Astrocyte (in vitro differentiated cells and primary cell): Measurements from ENCODE around the gene RMI2. TPM values are rescaled to one million over a fixed set of nuclear protein-coding genes. Genes with fewer than 3 reads are reported as not detected.

Source experiments
- DNase-seq: peaks from one replicate; pipeline ENCODE4 v3.0.0-alpha.2; 2010; ENCODE audit warnings: low read depth
- FAIRE-seq: peaks from 2 replicates; lab custom pipeline; 2011; peaks lifted over from hg19 to GRCh38; lab: Jason Lieb, UNC
- H2AFZ ChIP-seq: 2 replicates; pipeline ENCODE4 v1.6.0; 2012; ENCODE audit warnings: low read depth, low read length, inconsistent platforms
- H3K27ac ChIP-seq: 2 replicates; pipeline ENCODE4 v1.5.1; 2011; ENCODE audit warnings: low read depth, low read length, inconsistent platforms
- H3K27me3 ChIP-seq: 2 replicates; pipeline ENCODE4 v1.6.0; 2011; ENCODE audit warnings: low read length, inconsistent platforms; ENCODE audit not compliant: insufficient read depth
- H3K36me3 ChIP-seq: 2 replicates; pipeline ENCODE4 v1.5.1; 2011; ENCODE audit warnings: low read length, inconsistent platforms; ENCODE audit not compliant: insufficient read depth
- H3K4me1 ChIP-seq: 2 replicates; pipeline ENCODE4 v1.5.1; 2011; ENCODE audit warnings: low read length, inconsistent platforms; ENCODE audit not compliant: insufficient read depth
- H3K4me2 ChIP-seq: 2 replicates; pipeline ENCODE4 v1.6.0; 2012; ENCODE audit warnings: low read length, inconsistent platforms
- H3K4me3 ChIP-seq: 2 replicates; pipeline ENCODE4 v1.5.1; 2011; ENCODE audit warnings: low read depth, mild to moderate bottlenecking, low read length, inconsistent platforms; ENCODE audit not compliant: insufficient read depth
- H3K79me2 ChIP-seq: 2 replicates; pipeline ENCODE4 v1.6.0; 2012; ENCODE audit warnings: mild to moderate bottlenecking, low read length, inconsistent platforms; ENCODE audit not compliant: insufficient read depth
- H3K9ac ChIP-seq: 2 replicates; pipeline ENCODE4 v1.6.0; 2012; ENCODE audit warnings: mild to moderate bottlenecking, low read length, inconsistent platforms
- H3K9me3 ChIP-seq: 2 replicates; pipeline ENCODE4 v1.5.1; 2012; ENCODE audit warnings: low read depth, mild to moderate bottlenecking, low read length, inconsistent platforms; ENCODE audit not compliant: insufficient read depth
- H4K20me1 ChIP-seq: 2 replicates; pipeline ENCODE4 v1.6.0; 2012; ENCODE audit warnings: low read length, inconsistent platforms; ENCODE audit not compliant: insufficient read depth
- H3K27ac Mint-ChIP-seq: one replicate; pipeline ENCODE4 v1.8.0; 2021; ENCODE audit warnings: mild to moderate bottlenecking, mixed read lengths; ENCODE audit not compliant: unreplicated experiment
- H3K27me3 Mint-ChIP-seq: one replicate; pipeline ENCODE4 v1.8.0; 2021; ENCODE audit warnings: low read depth, mixed read lengths; ENCODE audit not compliant: unreplicated experiment
- H3K36me3 Mint-ChIP-seq: one replicate; pipeline ENCODE4 v1.8.0; 2021; ENCODE audit warnings: low read depth, mixed read lengths; ENCODE audit not compliant: unreplicated experiment
- H3K4me1 Mint-ChIP-seq: one replicate; pipeline ENCODE4 v1.8.0; 2021; ENCODE audit warnings: low read depth, mixed read lengths; ENCODE audit not compliant: unreplicated experiment
- H3K4me3 Mint-ChIP-seq: one replicate; pipeline ENCODE4 v1.8.0; 2021; ENCODE audit warnings: mild to moderate bottlenecking, moderate library complexity, mixed read lengths; ENCODE audit not compliant: unreplicated experiment
- H3K9me3 Mint-ChIP-seq: one replicate; pipeline ENCODE4 v1.8.0; 2021; ENCODE audit warnings: mild to moderate bottlenecking, mixed read lengths; ENCODE audit not compliant: unreplicated experiment
- EZH2 ChIP-seq: IDR thresholded peaks from 2 replicates; pipeline ENCODE4 v1.6.1; 2012; ENCODE audit warnings: mild to moderate bottlenecking, low read length, inconsistent platforms; ENCODE audit not compliant: insufficient read depth
- total RNA-seq: library from RNA; stranded (reverse); gene quantifications from 2 replicates; pipeline ENCODE4 v1.2.1, GENCODE V29; 2021
- TF ChIP-seq, protein P1 (sequence below): IDR thresholded peaks from 2 replicates; pipeline ENCODE4 v1.5.1; 2011; ENCODE audit warnings: low read depth, mild to moderate bottlenecking, inconsistent platforms, low read length, moderate library complexity; ENCODE audit not compliant: insufficient read depth

The RMI2 gene
- total RNA-seq, 1 donor from 2014 or later, result 7.8 TPM

- peaks cover 52% of the 10 kb centered on the region for H3K4me1 Mint-ChIP-seq
- no peaks in the 10 kb centered on the region for H3K27me3 Mint-ChIP-seq
- peaks cover 54% of the 10 kb centered on the region for H3K4me1 ChIP-seq
- no peak overlapping the region for H3K4me2 ChIP-seq
- no peaks in the 10 kb centered on the region for H4K20me1 ChIP-seq
- DNase-seq, result no peak
- no peak overlapping the region for H3K9ac ChIP-seq
- no peak for FAIRE-seq
- H3K36me3 ChIP-seq, result no peaks in the 10 kb centered on the region
- no peaks in the 10 kb centered on the region for H3K9me3 Mint-ChIP-seq
- H3K9me3 ChIP-seq, result no peaks in the 10 kb centered on the region
- no peaks in the 10 kb centered on the region for H3K79me2 ChIP-seq
- H3K36me3 Mint-ChIP-seq, result no peaks in the 10 kb centered on the region
- no peak overlapping the region for H3K4me3 Mint-ChIP-seq
- peak overlapping the region; percentile 7 for H3K27ac Mint-ChIP-seq
- no peak overlapping the region for H2AFZ ChIP-seq
- no peak overlapping the region for H3K27ac ChIP-seq
- TF ChIP-seq, protein P1, sequence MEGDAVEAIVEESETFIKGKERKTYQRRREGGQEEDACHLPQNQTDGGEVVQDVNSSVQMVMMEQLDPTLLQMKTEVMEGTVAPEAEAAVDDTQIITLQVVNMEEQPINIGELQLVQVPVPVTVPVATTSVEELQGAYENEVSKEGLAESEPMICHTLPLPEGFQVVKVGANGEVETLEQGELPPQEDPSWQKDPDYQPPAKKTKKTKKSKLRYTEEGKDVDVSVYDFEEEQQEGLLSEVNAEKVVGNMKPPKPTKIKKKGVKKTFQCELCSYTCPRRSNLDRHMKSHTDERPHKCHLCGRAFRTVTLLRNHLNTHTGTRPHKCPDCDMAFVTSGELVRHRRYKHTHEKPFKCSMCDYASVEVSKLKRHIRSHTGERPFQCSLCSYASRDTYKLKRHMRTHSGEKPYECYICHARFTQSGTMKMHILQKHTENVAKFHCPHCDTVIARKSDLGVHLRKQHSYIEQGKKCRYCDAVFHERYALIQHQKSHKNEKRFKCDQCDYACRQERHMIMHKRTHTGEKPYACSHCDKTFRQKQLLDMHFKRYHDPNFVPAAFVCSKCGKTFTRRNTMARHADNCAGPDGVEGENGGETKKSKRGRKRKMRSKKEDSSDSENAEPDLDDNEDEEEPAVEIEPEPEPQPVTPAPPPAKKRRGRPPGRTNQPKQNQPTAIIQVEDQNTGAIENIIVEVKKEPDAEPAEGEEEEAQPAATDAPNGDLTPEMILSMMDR, result no peak
- no peak for TF ChIP-seq EZH2
- no peaks in the 10 kb centered on the region for H3K27me3 ChIP-seq
- no peak overlapping the region for H3K4me3 ChIP-seq
Measured at GRCh38 chr16:11314309-11314894, 30.9 kb upstream of the RMI2 start.

- Mint-ChIP-seq H3K36me3 (no peaks in the 10 kb centered on the region), H3K4me3 (no peak overlapping the region), H3K9me3 (no peaks in the 10 kb centered on the region), H3K27ac (no peak overlapping the region), H3K4me1 (peaks cover 48% of the 10 kb centered on the region), H3K27me3 (no peaks in the 10 kb centered on the region)
- Histone ChIP-seq H3K79me2 (no peaks in the 10 kb centered on the region), H3K9ac (peak overlapping the region; percentile 69), H3K27ac (peak overlapping the region; percentile 56), H3K9me3 (no peaks in the 10 kb centered on the region), H3K4me2 (peak overlapping the region; percentile 63), H4K20me1 (no peaks in the 10 kb centered on the region), H3K4me1 (peaks cover 54% of the 10 kb centered on the region), H3K4me3 (no peak overlapping the region), H3K36me3 (no peaks in the 10 kb centered on the region), H2AFZ (no peak overlapping the region), H3K27me3 (no peaks in the 10 kb centered on the region)
- TF ChIP-seq, protein P1, result peak; percentile 18
- no peak for TF ChIP-seq EZH2
- DNase-seq (peak; percentile 83), FAIRE-seq (no peak)
Measured at GRCh38 chr16:11315510-11315909, 29.7 kb upstream of the RMI2 start.

GRCh38 chr16:11316331-11317015, 28.8 kb upstream of the RMI2 start:
- Histone ChIP-seq H3K4me1 (peaks cover 49% of the 10 kb centered on the region), H2AFZ (peak overlapping the region; percentile 73), H3K4me3 (no peak overlapping the region), H3K27me3 (no peaks in the 10 kb centered on the region), H4K20me1 (no peaks in the 10 kb centered on the region), H3K36me3 (no peaks in the 10 kb centered on the region), H3K9me3 (no peaks in the 10 kb centered on the region), H3K79me2 (no peaks in the 10 kb centered on the region), H3K27ac (peak overlapping the region; percentile 56), H3K9ac (peak overlapping the region; percentile 69), H3K4me2 (peak overlapping the region; percentile 63)
- H3K27ac Mint-ChIP-seq, result peak overlapping the region; percentile 97
- no peak for TF ChIP-seq EZH2
- FAIRE-seq (no peak), DNase-seq (no peak)
- H3K36me3 Mint-ChIP-seq, result no peaks in the 10 kb centered on the region
- H3K27me3 Mint-ChIP-seq, result no peaks in the 10 kb centered on the region
- H3K4me3 Mint-ChIP-seq, result peak overlapping the region; percentile 70
- no peaks in the 10 kb centered on the region for H3K9me3 Mint-ChIP-seq
- peaks cover 48% of the 10 kb centered on the region for H3K4me1 Mint-ChIP-seq
